AG04449 (cell line): Measurements from ENCODE around the gene ZNF189.

Experiments used
- CTCF ChIA-PET: fragments of 350-600 bp; formaldehyde crosslinking; extraction: SDS; loops from one replicate; lab custom pipeline; 2021; ENCODE audit warnings: antibody characterized with exemption; lab: Yijun Ruan, JAX
- POLR2A ChIA-PET: fragments of 400-600, 350-600 bp; formaldehyde crosslinking; extraction: SDS; loops from one replicate; lab custom pipeline; 2020; ENCODE audit warnings: antibody characterized with exemption, inconsistent platforms; lab: Yijun Ruan, JAX
- DNase-seq: peaks from one replicate; pipeline ENCODE4 v3.0.0-alpha.2; 2010; ENCODE audit warnings: low read depth, low spot score
- H3K4me3 ChIP-seq: 2 replicates; pipeline ENCODE4 v1.5.1; 2011; ENCODE audit warnings: low read depth, mild to moderate bottlenecking, control low read depth, low read length
- TF ChIP-seq, protein P1 (sequence below): IDR thresholded peaks from one replicate; pipeline ENCODE4 v1.5.1; 2011; ENCODE audit warnings: mild to moderate bottlenecking, moderate library complexity, low read length, control low read depth, inconsistent platforms; ENCODE audit not compliant: insufficient read depth; ENCODE audit errors: missing control alignments

Gene ZNF189

DNA sequence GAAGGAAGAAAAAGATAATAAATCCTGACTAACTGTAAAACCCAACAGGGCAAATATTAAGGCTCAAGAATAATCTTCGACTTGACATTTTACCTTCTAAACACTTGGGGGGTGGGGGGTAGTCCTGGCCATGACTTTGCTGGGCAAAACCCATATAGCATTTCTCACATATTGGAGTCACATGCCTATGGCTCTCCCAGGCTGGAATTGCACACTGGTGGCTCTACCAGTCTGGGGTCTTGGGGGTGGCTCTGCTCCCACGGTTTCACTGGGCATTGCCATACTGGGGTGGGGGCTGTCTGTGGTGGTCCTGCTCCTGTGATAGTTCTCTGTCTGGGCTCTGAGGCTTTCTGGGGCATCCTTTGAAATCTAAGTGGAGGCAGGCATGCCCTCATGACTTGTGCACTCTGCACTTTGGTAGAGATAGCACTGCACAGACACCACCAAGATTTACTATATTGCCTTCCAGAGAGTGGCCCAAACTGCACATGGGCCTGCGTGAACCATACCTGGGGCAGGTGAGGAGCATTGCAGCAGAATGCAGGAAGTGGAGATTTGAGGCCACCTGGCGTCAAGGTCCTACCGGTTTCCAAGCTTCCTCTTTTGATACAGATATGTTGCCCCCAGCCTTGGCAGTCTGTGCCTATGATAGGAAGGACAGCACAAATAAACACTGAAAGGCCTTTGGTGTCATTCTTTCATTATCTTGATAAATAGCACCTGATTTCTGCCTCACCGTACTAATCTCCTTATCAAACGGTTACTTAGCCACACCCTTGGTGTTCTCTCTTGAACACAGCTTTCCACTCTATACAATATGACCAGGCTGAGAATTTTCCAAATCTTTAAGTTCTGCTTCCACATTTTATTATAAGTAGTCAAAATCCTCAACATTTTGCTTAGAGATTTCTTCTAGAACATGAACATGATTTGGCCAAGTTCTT is 43.6 kb upstream of the ZNF189 start:
- POLR2A ChIA-PET = no interaction called here
- TF ChIP-seq, protein P1, sequence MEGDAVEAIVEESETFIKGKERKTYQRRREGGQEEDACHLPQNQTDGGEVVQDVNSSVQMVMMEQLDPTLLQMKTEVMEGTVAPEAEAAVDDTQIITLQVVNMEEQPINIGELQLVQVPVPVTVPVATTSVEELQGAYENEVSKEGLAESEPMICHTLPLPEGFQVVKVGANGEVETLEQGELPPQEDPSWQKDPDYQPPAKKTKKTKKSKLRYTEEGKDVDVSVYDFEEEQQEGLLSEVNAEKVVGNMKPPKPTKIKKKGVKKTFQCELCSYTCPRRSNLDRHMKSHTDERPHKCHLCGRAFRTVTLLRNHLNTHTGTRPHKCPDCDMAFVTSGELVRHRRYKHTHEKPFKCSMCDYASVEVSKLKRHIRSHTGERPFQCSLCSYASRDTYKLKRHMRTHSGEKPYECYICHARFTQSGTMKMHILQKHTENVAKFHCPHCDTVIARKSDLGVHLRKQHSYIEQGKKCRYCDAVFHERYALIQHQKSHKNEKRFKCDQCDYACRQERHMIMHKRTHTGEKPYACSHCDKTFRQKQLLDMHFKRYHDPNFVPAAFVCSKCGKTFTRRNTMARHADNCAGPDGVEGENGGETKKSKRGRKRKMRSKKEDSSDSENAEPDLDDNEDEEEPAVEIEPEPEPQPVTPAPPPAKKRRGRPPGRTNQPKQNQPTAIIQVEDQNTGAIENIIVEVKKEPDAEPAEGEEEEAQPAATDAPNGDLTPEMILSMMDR = no peak
- no peak overlapping the region for H3K4me3 ChIP-seq
- CTCF ChIA-PET = no interaction called here
- DNase-seq = no peak

- H3K4me3 ChIP-seq = no peak overlapping the region
- no peak for DNase-seq
- TF ChIP-seq, protein P1 = no peak
- ChIA-PET CTCF (interaction anchor here (1.2 kb wide), 1 partner anchor 32 kb away, joined by 3 read pairs; no protein-coding TSS in a partner anchor), POLR2A (no interaction called here)
Measured at GRCh38 chr9:101356619-101357018, 42.0 kb upstream of the ZNF189 start.

- no peak overlapping the region for H3K4me3 ChIP-seq
- ChIA-PET POLR2A (no interaction called here), CTCF (no interaction called here)
Measured at GRCh38 chr9:101359679-101360078, 39.0 kb upstream of the ZNF189 start.

GRCh38 chr9:101360647-101361046 is 38.0 kb upstream of the ZNF189 start:
- ChIA-PET POLR2A (no interaction called here), CTCF (no interaction called here)
- TF ChIP-seq, protein P1 = no peak
- no peak for DNase-seq
- H3K4me3 ChIP-seq = no peak overlapping the region

More at GRCh38 chr9:101359679-101360078, 39.0 kb upstream of the ZNF189 start:
- TF ChIP-seq, protein P1 = no peak
- no peak for DNase-seq

DNA sequence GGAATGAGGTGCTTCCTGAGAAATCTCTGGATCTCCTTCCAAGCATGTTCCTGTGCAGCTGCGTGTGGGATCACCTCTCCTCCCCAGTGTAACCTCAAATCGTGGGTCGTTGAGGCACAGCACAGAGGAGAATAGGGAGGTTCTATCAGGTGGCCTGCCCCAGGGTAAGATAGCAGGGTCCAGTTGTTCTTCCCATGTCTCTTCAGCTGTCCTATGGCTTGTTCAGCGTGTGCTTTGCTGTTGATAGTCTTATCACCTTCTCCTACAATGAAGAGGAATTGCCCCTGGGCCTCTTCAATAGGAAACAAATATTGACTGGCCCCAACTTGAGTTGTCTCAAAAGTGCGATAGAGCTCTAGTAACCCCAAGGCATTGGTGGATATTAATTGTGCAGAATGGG is 36.2 kb upstream of the ZNF189 start:
- H3K4me3 ChIP-seq = no peak overlapping the region
- ChIA-PET POLR2A (no interaction called here), CTCF (interaction anchor here (1.3 kb wide), 1 partner anchor 11 kb away, joined by 3 read pairs; no protein-coding TSS in a partner anchor)
- DNase-seq = no peak
- TF ChIP-seq, protein P1 = no peak

GRCh38 chr9:101365181-101365580 is 33.5 kb upstream of the ZNF189 start:
- TF ChIP-seq, protein P1 = no peak
- ChIA-PET POLR2A (no interaction called here), CTCF (interaction anchor here (1.8 kb wide), 1 partner anchor 23 kb away, joined by 8 read pairs; no protein-coding TSS in a partner anchor)
- no peak for DNase-seq
- no peak overlapping the region for H3K4me3 ChIP-seq
